ENCODE results near the gene SNCAIP. TPM values are rescaled to one million over a fixed set of nuclear protein-coding genes. Genes with fewer than 3 reads are reported as not detected.

Gene SNCAIP
- total RNA-seq, 1 donor from 2014 or later, result 4.2 TPM

DNA sequence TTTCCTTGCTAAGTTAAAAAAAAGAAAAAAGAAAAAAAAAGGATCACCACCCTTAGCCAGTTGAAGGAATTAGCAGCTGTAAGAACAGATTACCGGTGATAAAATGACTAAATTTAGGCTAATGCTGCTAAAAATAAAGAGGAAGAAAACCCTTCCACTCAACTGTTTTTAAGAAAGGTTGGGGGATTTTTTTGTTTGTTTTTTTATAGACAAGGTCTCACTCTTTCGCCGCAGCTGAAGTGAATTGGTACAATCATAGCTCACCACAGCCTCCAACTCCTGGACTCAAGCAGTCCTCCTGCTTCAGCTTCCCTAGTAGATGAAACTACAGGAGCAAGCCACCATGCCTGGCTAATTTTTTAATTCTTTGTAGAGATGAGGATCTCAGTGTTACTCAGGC lies 101.7 kb downstream of the SNCAIP start:
- TF ChIP-seq, protein P1, sequence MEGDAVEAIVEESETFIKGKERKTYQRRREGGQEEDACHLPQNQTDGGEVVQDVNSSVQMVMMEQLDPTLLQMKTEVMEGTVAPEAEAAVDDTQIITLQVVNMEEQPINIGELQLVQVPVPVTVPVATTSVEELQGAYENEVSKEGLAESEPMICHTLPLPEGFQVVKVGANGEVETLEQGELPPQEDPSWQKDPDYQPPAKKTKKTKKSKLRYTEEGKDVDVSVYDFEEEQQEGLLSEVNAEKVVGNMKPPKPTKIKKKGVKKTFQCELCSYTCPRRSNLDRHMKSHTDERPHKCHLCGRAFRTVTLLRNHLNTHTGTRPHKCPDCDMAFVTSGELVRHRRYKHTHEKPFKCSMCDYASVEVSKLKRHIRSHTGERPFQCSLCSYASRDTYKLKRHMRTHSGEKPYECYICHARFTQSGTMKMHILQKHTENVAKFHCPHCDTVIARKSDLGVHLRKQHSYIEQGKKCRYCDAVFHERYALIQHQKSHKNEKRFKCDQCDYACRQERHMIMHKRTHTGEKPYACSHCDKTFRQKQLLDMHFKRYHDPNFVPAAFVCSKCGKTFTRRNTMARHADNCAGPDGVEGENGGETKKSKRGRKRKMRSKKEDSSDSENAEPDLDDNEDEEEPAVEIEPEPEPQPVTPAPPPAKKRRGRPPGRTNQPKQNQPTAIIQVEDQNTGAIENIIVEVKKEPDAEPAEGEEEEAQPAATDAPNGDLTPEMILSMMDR (IDR thresholded peaks at IDR 0.05), result no peak
- peaks cover 7% of the 10 kb centered on the region for H3K4me1 Mint-ChIP-seq (ENCODE audit: unreplicated experiment)
- peaks cover 16% of the 10 kb centered on the region for H3K27me3 Mint-ChIP-seq (ENCODE audit: unreplicated experiment)
- H3K4me3 Mint-ChIP-seq (ENCODE audit: unreplicated experiment), result no peak overlapping the region
- no peak overlapping the region for H3K27ac Mint-ChIP-seq (ENCODE audit: unreplicated experiment)
- no peaks in the 10 kb centered on the region for H3K9me3 Mint-ChIP-seq (ENCODE audit: unreplicated experiment)
- DNase-seq (ENCODE audit: extremely low spot score, unreplicated experiment), result no peak
- peaks cover 2% of the 10 kb centered on the region for H3K36me3 Mint-ChIP-seq (ENCODE audit: unreplicated experiment)

DNA sequence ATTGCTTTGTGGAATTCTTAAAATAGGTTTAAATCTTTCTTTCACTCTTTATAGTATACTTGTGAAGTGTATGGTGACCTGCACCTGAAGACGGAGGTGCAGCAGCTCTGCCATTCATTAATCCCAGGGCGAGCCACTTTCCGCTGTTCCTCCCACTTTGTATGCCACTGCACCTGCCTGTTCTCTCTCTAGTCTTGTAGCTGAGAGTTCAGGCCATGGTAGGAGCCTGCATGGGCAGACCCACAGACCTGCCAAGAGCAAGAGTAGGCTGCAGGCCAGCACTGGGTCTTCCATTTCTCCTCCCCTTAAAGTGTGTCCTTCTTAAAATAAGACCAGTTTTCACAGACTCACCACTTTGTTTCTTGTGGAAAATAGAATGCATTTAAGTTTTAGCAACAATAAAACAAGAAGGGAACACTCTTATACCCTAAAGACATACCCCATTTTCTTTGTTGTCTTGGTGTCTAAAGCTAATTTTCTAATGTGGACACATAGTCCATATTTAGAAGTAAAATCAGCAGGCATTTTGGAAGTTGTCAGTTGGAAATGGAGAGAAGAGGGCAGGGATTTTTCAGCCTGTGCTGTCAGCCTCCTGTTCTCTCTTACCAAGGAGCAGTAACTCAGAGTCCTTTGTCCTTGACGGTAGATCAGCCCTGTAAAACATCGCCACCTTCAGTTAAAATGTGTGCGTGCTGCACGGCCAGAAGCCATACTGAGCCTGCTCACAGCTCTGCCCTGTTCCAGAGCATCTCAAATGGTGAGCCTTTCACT lies 103.2 kb downstream of the SNCAIP start:
- TF ChIP-seq, protein P1 (IDR thresholded peaks at IDR 0.05), result peak; percentile 84
- no peak for DNase-seq (ENCODE audit: extremely low spot score, unreplicated experiment)
- Mint-ChIP-seq H3K27me3 (ENCODE audit: unreplicated experiment) (peaks cover 14% of the 10 kb centered on the region), H3K36me3 (ENCODE audit: unreplicated experiment) (peaks cover 2% of the 10 kb centered on the region), H3K9me3 (ENCODE audit: unreplicated experiment) (no peaks in the 10 kb centered on the region), H3K27ac (ENCODE audit: unreplicated experiment) (no peak overlapping the region), H3K4me3 (ENCODE audit: unreplicated experiment) (no peak overlapping the region), H3K4me1 (ENCODE audit: unreplicated experiment) (peaks cover 20% of the 10 kb centered on the region)

DNA sequence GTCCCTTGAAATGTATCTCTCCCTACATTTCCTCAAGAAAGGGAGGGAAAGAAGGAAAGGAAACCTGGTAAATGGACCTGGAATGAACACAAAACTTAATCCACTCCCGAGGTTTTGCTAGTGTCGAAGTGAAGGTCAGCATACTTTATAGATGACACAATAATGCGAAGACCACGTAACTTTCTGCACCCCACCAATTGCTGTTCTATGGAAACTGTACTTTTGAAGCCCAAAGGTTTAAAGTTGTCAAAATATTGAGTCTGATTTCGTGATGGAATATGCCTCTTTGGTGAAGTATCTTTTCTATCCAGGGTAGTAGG lies 103.7 kb downstream of the SNCAIP start:
- peaks cover 2% of the 10 kb centered on the region for H3K36me3 Mint-ChIP-seq (ENCODE audit: unreplicated experiment)
- DNase-seq (ENCODE audit: extremely low spot score, unreplicated experiment), result no peak
- no peaks in the 10 kb centered on the region for H3K9me3 Mint-ChIP-seq (ENCODE audit: unreplicated experiment)
- H3K27ac Mint-ChIP-seq (ENCODE audit: unreplicated experiment), result no peak overlapping the region
- H3K4me1 Mint-ChIP-seq (ENCODE audit: unreplicated experiment), result peaks cover 22% of the 10 kb centered on the region
- no peak overlapping the region for H3K4me3 Mint-ChIP-seq (ENCODE audit: unreplicated experiment)
- H3K27me3 Mint-ChIP-seq (ENCODE audit: unreplicated experiment), result peaks cover 13% of the 10 kb centered on the region
- TF ChIP-seq, protein P1 (IDR thresholded peaks at IDR 0.05), result peak; percentile 1

DNA sequence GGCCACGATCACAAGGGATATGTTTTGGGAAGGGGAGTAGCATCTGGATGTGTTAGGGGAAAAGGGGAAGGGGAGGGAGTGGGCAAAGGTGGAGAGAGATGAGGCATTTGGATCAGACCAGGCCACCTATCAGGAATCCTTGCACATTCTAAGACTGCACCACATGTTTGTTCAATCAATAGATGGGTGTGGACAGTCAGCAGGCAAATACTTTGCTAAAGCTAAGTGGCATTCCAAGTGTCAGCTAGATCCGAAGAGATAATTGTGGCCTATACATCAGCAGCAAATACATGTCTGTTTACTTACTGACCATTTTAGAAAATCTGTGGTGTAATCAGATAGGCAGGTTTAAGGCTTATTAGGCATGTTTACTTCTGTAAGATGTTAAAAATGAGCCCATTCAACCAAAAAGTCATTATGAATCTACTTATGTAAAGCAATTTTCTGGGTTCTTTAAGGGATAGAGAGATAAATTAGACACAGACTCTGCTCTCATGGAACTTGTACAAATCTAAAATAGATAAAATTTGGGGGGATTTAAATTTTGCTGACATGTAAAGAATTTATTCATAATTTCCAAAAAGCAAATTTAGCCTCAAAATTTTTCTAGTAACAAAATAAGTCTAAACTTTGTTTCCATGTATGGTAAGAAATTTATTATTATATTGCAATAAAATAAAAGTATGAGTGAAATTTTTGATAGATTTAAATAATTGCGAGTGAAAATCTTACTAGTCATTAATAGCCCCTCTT lies 107.3 kb downstream of the SNCAIP start:
- peaks cover 5% of the 10 kb centered on the region for H3K9me3 Mint-ChIP-seq (ENCODE audit: unreplicated experiment)
- H3K4me1 Mint-ChIP-seq (ENCODE audit: unreplicated experiment), result peaks cover 34% of the 10 kb centered on the region
- no peak for DNase-seq (ENCODE audit: extremely low spot score, unreplicated experiment)
- peaks cover 11% of the 10 kb centered on the region for H3K27me3 Mint-ChIP-seq (ENCODE audit: unreplicated experiment)
- no peak overlapping the region for H3K4me3 Mint-ChIP-seq (ENCODE audit: unreplicated experiment)
- peaks cover 1% of the 10 kb centered on the region for H3K36me3 Mint-ChIP-seq (ENCODE audit: unreplicated experiment)
- TF ChIP-seq, protein P1 (IDR thresholded peaks at IDR 0.05), result no peak
- H3K27ac Mint-ChIP-seq (ENCODE audit: unreplicated experiment), result no peak overlapping the region

DNA sequence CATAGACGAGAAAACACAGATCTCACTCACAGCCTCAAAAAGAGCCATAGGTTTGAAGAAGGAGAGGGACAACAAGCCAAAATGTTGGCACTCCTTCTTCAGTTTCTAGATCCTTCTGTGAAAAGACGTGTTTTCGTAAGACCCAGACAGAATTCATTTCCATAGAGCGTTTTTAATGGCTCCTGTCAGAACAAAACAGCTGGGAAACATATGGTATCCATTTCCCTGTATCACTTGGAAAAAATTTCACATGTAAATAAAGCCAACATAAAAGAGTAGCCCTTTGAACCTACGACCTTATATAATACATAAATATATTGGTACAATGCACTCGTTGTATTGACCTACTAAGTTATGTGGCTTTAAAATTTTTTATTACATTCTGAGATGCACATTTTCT lies 108.1 kb downstream of the SNCAIP start:
- Mint-ChIP-seq H3K4me1 (ENCODE audit: unreplicated experiment) (peaks cover 32% of the 10 kb centered on the region), H3K27me3 (ENCODE audit: unreplicated experiment) (peaks cover 13% of the 10 kb centered on the region), H3K27ac (ENCODE audit: unreplicated experiment) (peak overlapping the region; percentile 40)

More for the DNA sequence above, 108.1 kb downstream of the SNCAIP start:
- peaks cover 1% of the 10 kb centered on the region for H3K36me3 Mint-ChIP-seq (ENCODE audit: unreplicated experiment)
- TF ChIP-seq, protein P1 (IDR thresholded peaks at IDR 0.05), result no peak
- H3K9me3 Mint-ChIP-seq (ENCODE audit: unreplicated experiment), result peaks cover 5% of the 10 kb centered on the region
- no peak for DNase-seq (ENCODE audit: extremely low spot score, unreplicated experiment)
- no peak overlapping the region for H3K4me3 Mint-ChIP-seq (ENCODE audit: unreplicated experiment)
